ENCODE data around the gene B4GALT1.
A peak's percentile ranks its signal among the peaks of the same experiment; 100 is the strongest.

B4GALT1 gene

DNA sequence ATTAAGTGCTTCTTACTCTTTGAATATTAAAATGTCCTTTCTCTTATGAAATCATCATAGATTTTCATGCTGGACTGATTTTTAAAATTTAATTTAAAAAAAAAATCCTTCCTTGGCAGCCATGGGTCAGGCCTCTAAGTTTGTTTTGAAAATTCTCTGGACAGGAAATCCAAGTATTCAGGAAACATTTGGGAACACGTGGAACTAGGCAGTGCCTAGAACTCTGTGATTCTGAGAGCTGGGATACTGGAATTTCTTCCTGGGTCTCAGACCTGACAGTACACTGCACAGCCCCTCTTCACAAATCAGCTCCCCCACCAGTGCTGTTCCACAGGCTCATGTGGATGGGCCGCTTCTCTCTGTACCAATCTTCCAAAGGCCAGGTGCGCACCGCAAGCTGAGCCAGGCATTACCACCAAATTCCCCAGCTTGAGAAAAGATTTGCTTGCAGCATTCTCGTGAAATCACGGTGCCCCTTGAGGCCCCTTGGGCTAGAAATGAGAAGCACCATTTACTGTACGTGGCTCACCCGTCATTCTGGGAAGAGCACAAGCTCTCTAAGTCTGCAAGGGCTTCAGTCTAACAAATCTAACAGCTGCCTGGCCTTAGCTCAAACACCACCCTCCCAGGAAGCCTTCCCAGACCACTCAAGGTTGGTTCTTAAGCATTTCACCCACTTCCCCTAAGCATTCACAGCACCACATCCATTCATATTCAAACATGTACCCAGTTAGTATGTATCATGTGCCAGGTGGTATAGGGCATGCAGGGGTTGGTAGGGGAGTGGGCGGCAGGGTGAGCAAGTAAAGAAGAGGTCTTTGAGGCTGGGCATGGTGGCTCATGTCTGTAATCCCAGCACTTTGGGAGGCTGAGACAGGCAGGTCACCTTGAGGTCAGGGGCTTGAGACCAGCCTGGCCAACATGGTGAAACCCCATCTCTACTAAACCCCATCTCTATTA is 26.5 kb downstream of the B4GALT1 start:
- no peak for DNase-seq (ENCODE audit: low read depth, low spot score)

DNA sequence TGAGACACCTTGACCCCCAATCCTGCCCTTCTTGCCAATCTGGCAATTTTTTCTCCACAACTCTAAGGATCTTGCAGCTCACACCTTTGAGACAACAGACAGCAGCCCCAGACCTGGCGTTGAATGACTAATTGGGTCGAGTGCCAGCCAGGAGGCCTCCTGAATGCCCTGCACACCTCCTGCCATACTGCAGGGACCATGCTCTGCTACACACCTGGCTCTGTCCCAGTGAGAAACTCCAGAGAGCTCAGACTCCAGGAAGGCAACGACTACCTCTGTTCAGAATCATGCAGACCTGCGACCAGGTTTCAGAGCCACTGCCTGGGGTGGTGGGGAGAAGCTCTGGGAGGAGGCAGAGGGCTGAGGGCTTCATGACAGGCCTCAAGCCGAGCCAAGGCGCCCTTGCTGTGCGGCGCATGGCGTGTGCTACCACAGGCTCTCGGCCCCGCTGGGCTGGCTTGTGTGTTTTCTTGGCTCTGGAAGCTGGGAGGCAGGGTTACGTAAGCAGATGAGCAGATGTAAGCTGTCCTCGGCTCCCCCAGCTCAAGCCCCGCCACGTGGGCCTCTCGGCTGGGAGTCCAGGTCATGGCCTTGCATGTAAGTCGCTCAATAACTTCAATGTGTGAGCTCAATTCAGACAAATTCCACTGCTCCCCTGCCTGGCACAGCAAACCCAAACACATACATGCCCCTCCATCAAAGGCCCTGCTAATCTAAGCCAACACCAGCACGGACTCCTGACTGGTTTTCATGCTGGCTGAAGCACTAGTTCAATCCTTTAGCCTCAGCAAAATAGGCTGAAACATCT is 27.5 kb downstream of the B4GALT1 start:
- peak; percentile 38 for DNase-seq (ENCODE audit: low read depth, low spot score)

DNA sequence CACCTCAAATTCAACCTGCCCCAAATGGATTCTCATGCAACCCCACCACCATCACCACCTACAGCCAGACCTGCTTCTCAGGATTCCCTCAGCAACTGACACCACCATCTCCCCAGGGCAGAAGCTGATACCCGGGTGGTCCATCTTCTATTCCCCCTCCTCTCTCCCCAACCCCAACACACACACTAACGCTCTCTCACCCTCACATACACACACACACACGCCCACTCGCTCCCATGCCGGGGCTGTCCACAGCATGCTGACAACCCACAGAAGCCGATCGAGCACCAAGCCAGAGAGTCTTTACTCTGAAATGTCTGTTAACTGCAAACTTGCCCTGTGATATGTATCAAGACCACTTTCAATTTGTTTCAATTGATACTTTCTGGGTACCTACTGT is 28.4 kb downstream of the B4GALT1 start:
- no peak for DNase-seq (ENCODE audit: low read depth, low spot score)

DNA sequence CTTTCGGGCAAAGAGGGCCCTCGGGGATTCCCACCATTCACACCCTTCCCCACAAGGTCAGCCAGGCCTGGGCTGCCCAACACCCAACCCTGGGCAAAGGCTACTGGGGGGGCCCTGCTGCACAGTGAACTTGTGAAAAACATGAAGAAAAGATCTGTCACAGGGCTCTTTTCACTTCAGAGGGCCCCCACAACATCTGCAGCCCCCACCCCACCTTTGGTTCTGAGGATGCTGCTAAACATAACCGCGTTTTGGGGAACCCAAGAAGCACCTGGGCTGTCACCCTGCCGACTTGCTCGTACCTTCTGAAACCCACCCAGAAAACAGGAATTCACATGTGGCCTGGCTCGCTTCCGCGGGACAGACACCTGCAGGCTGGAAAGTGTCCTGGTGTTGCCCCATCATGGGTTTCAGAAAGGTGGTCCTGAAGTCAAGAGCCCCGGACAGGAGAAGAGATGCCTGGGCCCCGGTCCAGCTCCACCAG is 29.3 kb downstream of the B4GALT1 start:
- DNase-seq (ENCODE audit: low read depth, low spot score), result no peak

DNA sequence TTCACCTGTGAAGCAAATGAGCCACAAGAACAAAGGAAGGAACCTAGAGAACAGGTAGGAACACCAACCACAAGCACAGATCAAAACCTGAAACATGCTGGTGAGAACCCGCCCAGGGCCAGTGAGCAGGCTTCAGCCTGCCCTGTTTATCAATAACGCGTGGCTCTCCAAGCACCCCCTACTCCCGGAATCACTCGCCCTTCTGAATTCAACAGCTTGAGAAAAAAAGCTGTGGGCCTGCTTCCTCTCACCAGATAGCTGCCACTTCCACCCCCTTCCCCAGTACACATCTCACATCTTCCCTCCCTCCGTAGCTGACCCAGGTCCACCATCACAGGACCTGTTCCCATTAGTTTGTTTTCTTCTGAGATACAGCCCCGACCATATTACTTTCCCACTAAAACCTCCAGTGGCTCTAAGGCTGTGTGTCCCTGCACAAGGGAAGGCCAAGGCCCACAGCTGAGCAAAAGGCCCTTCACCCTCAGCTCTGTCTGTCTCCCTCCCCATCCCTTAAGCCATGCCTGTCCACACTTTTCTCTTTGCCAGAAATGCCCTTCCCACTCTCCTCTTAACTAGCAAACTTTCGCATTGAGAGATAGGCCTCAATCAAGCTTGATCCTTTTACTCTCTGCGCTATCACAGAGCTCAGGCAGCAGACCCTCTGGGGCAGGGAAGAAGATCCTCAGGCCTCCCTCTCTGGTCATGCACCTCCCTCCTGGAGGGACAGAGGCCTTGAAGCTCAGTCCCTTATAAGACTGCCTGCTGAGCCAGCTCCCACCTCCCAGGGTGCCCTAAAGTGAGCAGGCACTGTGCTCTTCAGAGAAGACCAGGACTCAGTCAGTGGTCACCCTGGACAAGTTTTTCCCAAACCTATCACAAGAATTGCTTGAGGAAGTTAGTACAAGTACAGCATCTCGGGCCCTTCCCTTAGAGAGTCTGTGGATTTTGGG is 30.1 kb downstream of the B4GALT1 start:
- no peak for DNase-seq (ENCODE audit: low read depth, low spot score)

DNA sequence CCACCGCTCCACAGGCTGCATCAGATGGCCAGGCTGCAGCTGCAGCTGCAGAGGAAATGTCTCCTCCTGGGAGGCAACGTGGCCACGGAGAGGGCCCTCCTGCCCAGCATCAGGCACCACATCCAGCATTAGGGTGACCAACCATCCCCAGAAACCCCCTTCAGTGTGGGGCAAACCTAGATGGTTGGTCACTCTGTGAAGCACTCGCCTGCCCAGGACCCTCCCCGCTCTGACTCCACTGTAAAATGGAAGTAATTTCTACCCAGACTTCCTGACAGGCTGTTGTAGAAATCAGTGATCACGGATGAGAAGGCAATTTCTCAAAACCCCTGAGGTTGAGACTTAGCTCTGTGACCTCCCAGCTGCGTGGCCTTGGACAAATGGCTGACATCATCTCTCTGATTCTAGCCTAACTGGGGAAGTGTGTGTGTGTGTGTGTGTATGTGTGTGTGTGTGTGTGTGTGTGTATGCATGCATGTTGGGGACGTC is 31.6 kb downstream of the B4GALT1 start:
- no peak for DNase-seq (ENCODE audit: low read depth, low spot score)

DNA sequence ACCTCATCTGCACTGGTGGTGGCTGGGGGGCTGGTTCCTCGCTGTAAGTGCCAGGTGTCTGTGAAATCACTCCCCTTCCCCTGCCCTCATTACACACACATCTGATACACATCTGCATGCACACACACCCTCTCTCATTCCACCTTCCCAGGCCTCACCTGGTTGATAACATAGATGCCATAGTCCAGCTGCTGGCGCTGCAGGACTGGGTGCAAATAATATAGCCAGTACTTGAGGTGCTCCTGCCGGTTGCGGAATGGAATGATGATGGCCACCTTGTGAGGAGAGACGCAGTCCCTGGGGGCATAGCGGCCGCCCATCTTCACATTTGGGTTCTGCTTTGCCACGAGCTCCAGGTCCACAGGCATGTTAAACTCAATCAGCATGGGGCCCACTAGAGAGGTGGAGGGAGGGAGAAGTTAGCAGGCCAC is 32.1 kb downstream of the B4GALT1 start:
- no peak for DNase-seq (ENCODE audit: low read depth, low spot score)

DNA sequence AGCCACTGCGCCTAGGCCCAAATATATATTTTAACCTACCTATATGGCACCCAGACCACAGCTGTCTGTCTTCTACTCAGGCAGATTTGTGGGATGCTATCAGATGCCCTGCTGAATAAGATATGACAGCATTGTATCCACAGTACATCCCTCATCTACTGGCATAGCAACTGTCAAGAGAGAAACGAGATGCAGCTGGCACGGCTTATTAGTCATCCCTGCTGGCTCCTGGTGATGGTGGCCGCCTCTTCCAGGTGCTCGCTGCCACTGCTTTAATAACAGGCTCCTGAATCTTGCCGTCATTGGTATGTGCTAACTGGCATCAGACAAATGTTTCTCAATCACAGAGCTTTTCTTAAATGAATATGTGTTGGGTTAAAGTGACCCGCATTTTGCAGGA is 34.0 kb downstream of the B4GALT1 start:
- no peak for DNase-seq (ENCODE audit: low read depth, low spot score)

DNA sequence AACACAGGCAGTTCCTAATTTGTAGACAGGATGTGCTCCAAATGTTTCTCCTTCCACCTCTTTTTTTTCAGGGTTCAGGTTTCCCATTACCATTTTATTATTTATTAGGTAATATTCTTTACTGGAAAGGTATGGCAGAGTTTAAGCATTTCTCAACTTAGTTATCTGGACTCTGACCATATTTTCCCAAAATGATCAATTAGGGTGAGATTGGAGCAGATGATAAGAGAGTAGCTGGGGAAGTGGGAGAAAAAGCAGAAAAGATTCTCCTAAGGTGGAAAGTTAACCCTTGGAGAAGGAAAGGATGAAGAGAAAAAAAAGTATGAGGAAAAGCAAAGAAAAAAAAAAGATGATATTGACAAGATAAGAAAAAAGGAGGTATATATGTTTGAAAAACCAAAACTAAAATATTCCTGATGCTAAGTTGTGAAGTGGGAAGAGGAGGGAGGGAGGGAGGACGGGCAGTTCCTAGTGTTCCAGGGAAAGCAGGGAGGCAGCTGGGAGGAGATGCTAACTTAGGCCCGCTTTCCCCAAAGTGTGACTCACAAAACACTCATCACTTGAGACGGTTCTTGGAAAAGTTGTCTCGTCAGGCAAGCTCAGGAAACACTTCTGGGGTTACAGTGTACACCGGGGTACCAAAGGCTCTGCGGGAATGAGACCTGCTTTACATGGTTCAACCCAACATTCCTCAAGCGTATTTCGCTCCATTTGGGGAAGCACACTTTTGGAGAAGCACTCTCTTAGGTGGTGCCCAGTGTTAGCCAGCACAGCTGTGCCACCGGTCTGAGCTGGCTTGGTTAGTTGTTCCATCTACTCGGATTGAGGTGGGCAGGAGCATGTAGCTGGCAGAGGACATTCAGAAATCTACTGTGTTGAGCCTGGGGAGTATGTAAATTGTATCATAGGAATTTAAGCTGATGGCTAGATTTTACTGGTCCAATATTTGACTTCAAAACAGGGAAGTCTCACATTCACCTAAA is 35.1 kb downstream of the B4GALT1 start:
- peak; percentile 55 for DNase-seq (ENCODE audit: low read depth, low spot score)

DNA sequence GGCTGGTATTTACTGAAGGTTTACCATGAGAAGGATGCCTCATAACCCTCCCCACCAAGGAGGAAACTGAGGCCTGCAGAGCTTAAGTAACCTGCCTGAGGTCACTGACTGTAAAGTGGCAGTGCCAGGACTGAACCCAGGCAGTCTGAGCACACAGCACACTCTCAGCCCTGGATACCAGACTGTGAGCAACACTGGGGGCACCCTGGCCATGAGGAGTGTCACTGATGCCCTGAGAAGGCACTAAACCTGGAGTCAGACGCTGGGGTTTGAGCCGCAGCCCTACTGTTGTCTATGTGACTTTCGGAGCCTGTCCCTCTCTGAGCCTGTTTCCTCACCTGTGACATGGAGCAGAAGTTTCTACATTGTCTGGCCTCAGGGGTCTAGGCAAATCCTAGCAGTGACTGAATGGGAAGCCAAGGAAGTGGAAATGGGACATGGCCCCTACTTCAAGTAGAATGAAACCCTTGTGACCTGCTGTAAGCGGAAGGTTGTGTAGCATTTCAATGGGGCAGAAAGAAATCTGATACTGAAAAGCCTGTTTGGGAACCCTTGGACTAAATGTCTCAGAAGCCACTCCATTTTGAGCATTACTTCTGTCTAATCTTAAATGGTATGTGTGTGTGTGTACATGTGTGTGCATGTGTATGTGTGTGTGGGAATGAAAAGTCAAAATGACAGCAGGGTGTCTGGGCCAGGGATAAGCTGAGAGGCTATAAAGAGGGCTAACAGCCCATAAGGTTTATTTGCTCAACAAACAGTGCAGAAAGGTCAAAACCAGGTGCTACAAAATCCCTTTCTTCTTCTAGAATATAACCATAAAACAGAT is 36.0 kb downstream of the B4GALT1 start:
- no peak for DNase-seq (ENCODE audit: low read depth, low spot score)

DNA sequence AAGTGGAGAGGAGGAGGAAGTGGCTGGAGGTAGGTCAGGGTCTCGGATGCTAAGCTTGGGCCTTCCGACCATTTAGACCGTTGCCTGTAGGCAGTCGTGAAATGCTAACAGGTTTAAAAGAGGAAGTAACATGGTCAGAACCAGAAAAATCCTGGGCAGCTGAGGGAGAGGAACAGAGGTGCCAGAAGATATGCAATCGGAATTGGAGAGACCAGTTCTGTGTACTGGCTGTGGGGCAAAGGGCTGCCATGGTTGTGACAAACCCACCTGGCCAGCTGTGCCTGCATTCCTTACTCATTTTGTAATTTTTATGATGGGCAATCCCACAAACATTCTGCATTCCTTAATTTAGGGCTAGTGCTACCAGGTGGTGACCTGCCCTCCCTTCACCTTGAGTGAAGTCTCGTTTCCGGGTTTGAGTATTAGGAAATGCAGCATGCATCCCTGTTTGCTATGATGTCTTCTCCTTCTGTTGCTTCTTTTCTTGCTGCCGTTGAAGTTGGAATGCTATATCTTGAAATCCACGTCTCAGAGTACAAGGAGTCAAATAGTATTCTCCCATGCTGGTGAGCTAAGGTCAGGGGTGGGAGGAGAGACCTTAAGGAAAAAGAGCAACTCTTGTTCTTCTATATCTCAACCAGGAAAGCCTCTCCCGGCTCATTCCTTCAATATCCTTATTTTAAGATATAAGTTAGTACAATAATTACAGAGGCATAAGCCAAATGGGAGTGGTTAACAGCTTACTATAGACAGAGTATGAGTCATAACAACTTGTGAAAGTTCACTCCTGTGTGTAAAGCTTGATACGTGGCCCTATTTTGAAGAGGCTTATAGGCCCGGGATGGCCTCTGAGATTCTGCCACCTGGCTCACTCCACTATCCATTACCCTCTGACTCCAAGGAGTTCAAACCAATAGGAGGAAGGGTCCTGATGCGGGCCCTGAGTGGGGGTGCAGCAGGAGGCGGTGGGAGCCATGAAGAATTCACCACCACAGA is 37.0 kb downstream of the B4GALT1 start:
- DNase-seq (ENCODE audit: low read depth, low spot score), result no peak

DNA sequence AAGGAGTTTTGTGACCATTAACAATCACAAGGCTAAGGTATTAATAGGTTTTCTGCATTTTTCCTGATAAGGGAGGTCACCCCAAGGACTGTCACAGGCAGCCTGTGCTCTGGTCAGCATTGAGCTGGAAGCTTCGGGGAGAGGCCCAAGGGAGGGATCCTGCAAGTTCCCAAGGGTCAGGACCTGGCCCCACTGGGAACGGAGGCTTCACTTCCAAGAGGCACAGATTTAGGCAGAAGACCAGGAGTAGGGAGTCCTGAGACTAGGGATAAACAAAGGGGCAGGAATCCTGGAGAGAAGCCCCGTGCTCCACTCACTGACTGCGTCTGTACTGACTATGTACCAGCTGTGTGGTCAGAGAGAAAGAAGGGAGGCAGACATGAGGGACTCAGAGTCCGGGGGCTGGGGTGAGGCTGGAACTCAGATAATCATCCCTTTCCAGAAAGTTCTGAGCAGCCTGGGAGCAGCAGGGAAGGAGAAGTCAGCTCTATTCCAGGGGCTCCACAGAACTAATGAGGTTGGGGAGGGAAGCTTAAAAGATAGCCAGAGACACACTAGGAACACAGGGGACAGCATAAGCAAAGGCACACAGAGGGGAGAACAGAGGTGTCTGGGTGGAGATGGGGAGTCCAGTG is 37.8 kb downstream of the B4GALT1 start:
- DNase-seq (ENCODE audit: low read depth, low spot score), result no peak

DNA sequence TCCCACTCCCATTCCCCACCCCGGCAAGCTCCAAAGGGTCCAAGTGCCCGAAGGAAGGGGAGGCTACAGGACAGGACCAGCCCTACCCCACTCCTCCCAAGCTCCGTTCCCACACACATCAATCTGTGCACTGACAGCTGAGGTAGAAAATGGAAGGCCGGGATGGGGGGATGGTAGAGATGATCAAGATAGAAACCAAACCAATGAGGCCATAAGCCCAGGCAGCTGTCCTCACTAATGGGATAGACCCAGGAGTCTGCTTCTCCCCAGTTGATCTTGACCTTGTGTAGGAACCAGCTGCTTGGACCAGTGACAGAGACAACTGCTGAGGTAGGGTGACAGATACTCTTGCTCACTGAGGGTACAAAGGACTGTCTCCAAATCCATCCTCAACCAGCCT is 38.6 kb downstream of the B4GALT1 start:
- no peak for DNase-seq (ENCODE audit: low read depth, low spot score)

DNA sequence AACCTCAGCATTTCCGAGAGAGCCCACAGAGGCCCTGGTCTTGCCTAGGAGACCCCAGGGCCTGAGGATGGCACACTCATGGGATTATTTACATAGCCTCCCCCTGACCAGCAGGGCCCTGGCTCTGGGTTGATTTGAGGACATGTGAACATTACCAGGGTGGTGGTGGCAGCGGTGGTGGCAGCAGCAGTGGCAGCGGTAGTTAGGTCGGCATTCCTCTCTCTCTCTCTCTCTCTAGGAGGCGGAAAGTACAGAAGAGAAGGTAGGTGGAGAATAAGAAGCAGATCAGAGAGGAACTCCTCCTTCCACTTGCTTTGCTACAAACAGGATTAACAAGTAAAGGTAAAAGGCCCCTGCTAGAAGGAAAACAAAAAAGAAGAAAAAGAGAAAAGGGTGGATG is 39.3 kb downstream of the B4GALT1 start:
- DNase-seq (ENCODE audit: low read depth, low spot score), result no peak

DNA sequence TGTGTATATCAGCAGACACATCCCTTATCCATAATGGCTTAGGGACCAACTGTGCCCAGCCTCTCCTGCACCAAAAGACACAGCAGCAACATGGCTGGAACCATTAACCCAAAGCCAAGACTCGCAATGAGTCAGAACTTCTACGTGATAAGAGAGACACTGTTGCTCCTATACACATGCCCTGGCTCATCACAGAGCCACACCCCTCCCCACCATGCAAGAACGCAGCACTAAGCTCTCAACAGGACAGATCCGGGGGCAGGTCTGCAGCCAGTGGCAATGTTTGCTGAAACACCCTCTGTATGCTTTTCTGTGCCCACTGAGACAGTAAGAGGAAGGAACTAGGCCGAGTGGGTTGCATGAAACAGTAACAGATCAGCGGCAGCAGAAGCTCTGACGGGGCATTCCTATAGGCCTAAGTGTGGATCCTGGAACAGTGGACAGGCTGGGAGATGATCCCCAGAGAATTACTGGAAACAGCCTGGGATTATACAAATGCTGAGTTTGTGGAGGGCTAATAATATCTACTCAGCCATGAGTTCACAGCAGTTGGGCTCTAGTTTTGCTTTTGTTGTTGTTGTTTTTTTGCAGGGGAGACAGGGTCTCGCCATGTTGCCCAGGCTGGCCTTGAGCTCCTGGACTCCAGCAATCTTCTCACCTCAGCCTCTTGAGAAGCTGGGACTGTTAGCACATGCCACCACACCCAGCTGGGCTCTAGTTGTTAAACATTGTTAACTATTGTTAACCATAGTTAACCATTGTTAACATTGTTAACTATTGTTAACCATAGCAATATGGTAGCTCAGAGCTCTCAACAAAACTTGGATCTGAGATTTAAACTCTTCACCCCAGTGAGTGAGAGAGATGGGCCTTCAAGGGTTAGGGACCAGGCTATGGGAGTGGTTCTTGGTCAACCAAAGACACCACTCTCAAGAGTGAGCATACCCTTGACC is 41.0 kb downstream of the B4GALT1 start:
- DNase-seq (ENCODE audit: low read depth, low spot score), result no peak

DNA sequence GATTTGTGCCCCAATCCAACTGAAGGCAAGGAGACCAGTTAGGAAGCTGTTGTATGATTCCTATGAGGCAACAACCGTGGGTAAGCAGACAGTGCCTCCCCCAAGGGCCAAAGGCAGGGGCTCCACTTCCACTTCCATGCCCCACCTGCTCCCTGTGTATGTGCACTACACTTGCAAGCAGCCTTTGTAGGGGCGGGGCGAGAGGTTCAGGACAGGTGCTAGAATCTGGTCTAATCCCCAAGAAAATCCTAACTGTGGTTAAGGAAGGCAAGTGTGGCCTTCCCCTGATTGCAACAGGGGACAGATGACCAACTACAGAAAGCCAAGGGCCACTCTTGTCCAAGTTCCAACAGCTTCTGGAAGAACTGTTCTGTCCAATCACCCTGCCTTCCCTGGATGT is 41.7 kb downstream of the B4GALT1 start:
- DNase-seq (ENCODE audit: low read depth, low spot score), result no peak

Measured in astrocyte of the hippocampus (primary cell).